Neural cell (in vitro differentiated cells): Measurements from ENCODE around the gene HSPB6. TPM values are rescaled to one million over a fixed set of nuclear protein-coding genes. Genes with fewer than 3 reads are reported as not detected.

Experiments
- H2AFZ ChIP-seq: fragments of 200-600, 300-800 bp; sonication (generic), shearing (Covaris generic); 2 replicates; pipeline ENCODE4 v1.6.0; 2014; ENCODE audit warnings: low read depth, mild to moderate bottlenecking, antibody characterized with exemption, low read length, moderate library complexity
- H3F3A ChIP-seq: fragments of 200-600 bp; shearing (Covaris generic); 2 replicates; pipeline ENCODE4 v1.6.1; 2016; ENCODE audit warnings: mild to moderate bottlenecking, moderate library complexity, mixed read lengths, antibody characterized with exemption, low read length; ENCODE audit not compliant: insufficient read depth, poor library complexity, severe bottlenecking
- H3K27ac ChIP-seq: fragments of 200-600, 300-800 bp; sonication (generic), shearing (Covaris generic); 2 replicates; pipeline ENCODE4 v1.5.1; 2014; ENCODE audit warnings: mild to moderate bottlenecking, low read length, moderate library complexity
- H3K27me3 ChIP-seq: fragments of 300-800, 200-600 bp; sonication (generic), shearing (Covaris generic); 2 replicates; pipeline ENCODE4 v1.6.0; 2014; ENCODE audit warnings: mild to moderate bottlenecking, low read depth, low read length, moderate library complexity; ENCODE audit not compliant: insufficient read depth
- H3K36me3 ChIP-seq: fragments of 300-800, 200-600 bp; sonication (generic), shearing (Covaris generic); 2 replicates; pipeline ENCODE4 v1.5.1; 2014; ENCODE audit warnings: mild to moderate bottlenecking, antibody characterized with exemption, low read length, moderate library complexity; ENCODE audit not compliant: insufficient read depth
- H3K4me2 ChIP-seq: fragments of 300-800, 200-600 bp; sonication (generic), shearing (Covaris generic); 2 replicates; pipeline ENCODE4 v1.6.0; 2014; ENCODE audit warnings: mild to moderate bottlenecking, low read length
- H3K4me3 ChIP-seq: fragments of 300-800, 200-600 bp; sonication (generic), shearing (Covaris generic); 2 replicates; pipeline ENCODE4 v1.5.1; 2014; ENCODE audit warnings: mild to moderate bottlenecking, low read length, moderate library complexity
- H3K79me2 ChIP-seq: fragments of 200-600 bp; shearing (Covaris generic); replicated peaks from 2 replicates; pipeline ENCODE4 v1.6.0; 2014; ENCODE audit warnings: mild to moderate bottlenecking, low read length, moderate library complexity; ENCODE audit not compliant: insufficient read depth
- H3K9ac ChIP-seq: fragments of 300-800, 200-600 bp; sonication (generic), shearing (Covaris generic); 2 replicates; pipeline ENCODE4 v1.6.1; 2016; ENCODE audit warnings: mild to moderate bottlenecking, low read length, mixed read lengths
- H3K9me2 ChIP-seq: fragments of 200-600 bp; shearing (Covaris generic); 2 replicates; pipeline ENCODE4 v1.6.1; 2016; ENCODE audit warnings: mild to moderate bottlenecking, low read length, mixed read lengths; ENCODE audit not compliant: insufficient read depth
- H3K9me3 ChIP-seq: fragments of 200-600, 300-800 bp; sonication (generic), shearing (Covaris generic); 2 replicates; pipeline ENCODE4 v1.6.1; 2016; ENCODE audit warnings: mild to moderate bottlenecking, mixed run types, low read length, moderate library complexity, mixed read lengths
- H4K20me1 ChIP-seq: fragments of 200-600 bp; shearing (Covaris generic); 2 replicates; pipeline ENCODE4 v1.6.1; 2016; ENCODE audit warnings: mild to moderate bottlenecking, mixed run types; ENCODE audit not compliant: insufficient read depth
- EP300 ChIP-seq: fragments of 450-650 bp; conservative IDR thresholded peaks from 2 replicates; pipeline ENCODE4 v1.6.1; 2014; ENCODE audit warnings: antibody characterized with exemption, mild to moderate bottlenecking, moderate library complexity; ENCODE audit not compliant: poor library complexity, severe bottlenecking
- EZH2 ChIP-seq: fragments of 200-600, 300-800 bp; shearing (Covaris generic), sonication (generic); IDR thresholded peaks from 2 replicates; pipeline ENCODE4 v1.6.1; 2014; ENCODE audit warnings: antibody characterized with exemption, low read length, borderline replicate concordance, mild to moderate bottlenecking; ENCODE audit not compliant: insufficient read depth, poor library complexity, severe bottlenecking
- MXI1 ChIP-seq: fragments of 450-650 bp; conservative IDR thresholded peaks from 2 replicates; pipeline ENCODE4 v1.6.1; 2014; ENCODE audit warnings: antibody characterized with exemption, mild to moderate bottlenecking; ENCODE audit not compliant: poor library complexity, severe bottlenecking
- POLR2AphosphoS5 ChIP-seq: IDR thresholded peaks from 2 replicates; pipeline ENCODE4 v1.6.1; 2012
- RAD21 ChIP-seq: fragments of 450-650 bp; conservative IDR thresholded peaks from 2 replicates; pipeline ENCODE4 v1.6.1; 2014; ENCODE audit warnings: antibody characterized with exemption, mild to moderate bottlenecking, moderate library complexity
- SMC3 ChIP-seq: fragments of 450-650 bp; conservative IDR thresholded peaks from 2 replicates; pipeline ENCODE4 v1.6.1; 2014; ENCODE audit warnings: antibody characterized with exemption, mild to moderate bottlenecking, moderate library complexity; ENCODE audit not compliant: poor library complexity
- TAF1 ChIP-seq: IDR thresholded peaks from 2 replicates; pipeline ENCODE4 v1.6.1; 2012; ENCODE audit warnings: low read depth
- polyA plus RNA-seq: library from polyadenylated mRNA; depleted of rRNA; stranded (reverse); fragments of >200 nt; gene quantifications from 2 replicates; pipeline ENCODE4 v1.2.3, GENCODE V29; 2014
- TF ChIP-seq, protein P1 (sequence below): IDR thresholded peaks from 2 replicates; pipeline ENCODE4 v1.6.1; 2012; ENCODE audit warnings: borderline replicate concordance
- TF ChIP-seq, protein P2 (sequence below): fragments of 450-650 bp; IDR thresholded peaks from 2 replicates; pipeline ENCODE4 v1.5.1; 2014; ENCODE audit warnings: antibody characterized with exemption, mild to moderate bottlenecking, moderate library complexity; ENCODE audit not compliant: poor library complexity, severe bottlenecking

HSPB6 gene
- polyA plus RNA-seq, 1 donor from 2014 or later: not detected

DNA sequence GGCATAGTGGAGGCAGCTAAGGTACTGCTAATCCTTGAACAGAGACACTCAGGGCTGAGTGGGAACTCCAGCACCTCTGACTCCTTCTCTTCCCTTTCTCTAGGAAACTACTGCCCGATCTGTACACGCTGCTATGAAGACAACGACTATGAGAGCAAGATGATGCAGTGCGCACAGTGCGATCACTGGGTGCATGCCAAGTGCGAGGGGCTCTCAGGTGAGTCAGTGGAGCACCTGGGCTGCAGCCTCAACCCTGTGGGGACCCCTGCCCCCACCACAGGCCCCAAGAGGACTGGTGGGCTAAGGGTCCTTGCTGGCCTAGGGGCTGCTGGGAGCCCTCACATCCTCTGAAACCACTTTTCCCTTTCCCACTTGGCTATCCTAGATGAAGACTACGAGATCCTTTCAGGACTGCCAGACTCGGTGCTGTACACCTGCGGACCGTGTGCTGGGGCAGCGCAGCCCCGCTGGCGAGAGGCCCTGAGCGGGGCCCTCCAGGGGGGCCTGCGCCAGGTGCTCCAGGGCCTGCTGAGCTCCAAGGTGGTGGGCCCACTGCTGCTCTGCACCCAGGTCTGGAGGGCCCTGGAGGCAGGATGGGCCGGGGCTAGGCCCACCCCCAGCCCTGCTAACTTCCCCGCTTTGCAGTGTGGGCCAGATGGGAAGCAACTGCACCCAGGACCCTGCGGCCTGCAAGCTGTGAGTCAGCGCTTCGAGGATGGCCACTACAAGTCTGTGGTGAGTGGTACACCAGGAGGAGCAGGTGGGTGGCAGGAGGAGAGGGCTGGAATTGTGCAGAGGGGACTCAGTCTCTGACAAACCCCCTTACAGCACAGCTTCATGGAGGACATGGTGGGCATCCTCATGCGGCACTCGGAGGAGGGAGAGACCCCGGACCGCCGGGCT, 29.5 kb downstream of the HSPB6 start:
- Histone ChIP-seq H3K9me3 (no peaks in the 10 kb centered on the region), H3K9me2 (no peaks in the 10 kb centered on the region), H3K79me2 (no peaks in the 10 kb centered on the region), H3K9ac (no peak overlapping the region), H4K20me1 (no peaks in the 10 kb centered on the region), H3K36me3 (no peaks in the 10 kb centered on the region), H2AFZ (no peak overlapping the region), H3K27ac (no peak overlapping the region), H3K4me3 (no peak overlapping the region), H3F3A (no peaks in the 10 kb centered on the region), H3K27me3 (no peaks in the 10 kb centered on the region), H3K4me2 (no peak overlapping the region)
- TF ChIP-seq, protein P1, sequence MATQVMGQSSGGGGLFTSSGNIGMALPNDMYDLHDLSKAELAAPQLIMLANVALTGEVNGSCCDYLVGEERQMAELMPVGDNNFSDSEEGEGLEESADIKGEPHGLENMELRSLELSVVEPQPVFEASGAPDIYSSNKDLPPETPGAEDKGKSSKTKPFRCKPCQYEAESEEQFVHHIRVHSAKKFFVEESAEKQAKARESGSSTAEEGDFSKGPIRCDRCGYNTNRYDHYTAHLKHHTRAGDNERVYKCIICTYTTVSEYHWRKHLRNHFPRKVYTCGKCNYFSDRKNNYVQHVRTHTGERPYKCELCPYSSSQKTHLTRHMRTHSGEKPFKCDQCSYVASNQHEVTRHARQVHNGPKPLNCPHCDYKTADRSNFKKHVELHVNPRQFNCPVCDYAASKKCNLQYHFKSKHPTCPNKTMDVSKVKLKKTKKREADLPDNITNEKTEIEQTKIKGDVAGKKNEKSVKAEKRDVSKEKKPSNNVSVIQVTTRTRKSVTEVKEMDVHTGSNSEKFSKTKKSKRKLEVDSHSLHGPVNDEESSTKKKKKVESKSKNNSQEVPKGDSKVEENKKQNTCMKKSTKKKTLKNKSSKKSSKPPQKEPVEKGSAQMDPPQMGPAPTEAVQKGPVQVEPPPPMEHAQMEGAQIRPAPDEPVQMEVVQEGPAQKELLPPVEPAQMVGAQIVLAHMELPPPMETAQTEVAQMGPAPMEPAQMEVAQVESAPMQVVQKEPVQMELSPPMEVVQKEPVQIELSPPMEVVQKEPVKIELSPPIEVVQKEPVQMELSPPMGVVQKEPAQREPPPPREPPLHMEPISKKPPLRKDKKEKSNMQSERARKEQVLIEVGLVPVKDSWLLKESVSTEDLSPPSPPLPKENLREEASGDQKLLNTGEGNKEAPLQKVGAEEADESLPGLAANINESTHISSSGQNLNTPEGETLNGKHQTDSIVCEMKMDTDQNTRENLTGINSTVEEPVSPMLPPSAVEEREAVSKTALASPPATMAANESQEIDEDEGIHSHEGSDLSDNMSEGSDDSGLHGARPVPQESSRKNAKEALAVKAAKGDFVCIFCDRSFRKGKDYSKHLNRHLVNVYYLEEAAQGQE: no peak
- no peak for TF ChIP-seq EP300
- TF ChIP-seq TAF1: no peak
- TF ChIP-seq RAD21: no peak
- TF ChIP-seq, protein P2, sequence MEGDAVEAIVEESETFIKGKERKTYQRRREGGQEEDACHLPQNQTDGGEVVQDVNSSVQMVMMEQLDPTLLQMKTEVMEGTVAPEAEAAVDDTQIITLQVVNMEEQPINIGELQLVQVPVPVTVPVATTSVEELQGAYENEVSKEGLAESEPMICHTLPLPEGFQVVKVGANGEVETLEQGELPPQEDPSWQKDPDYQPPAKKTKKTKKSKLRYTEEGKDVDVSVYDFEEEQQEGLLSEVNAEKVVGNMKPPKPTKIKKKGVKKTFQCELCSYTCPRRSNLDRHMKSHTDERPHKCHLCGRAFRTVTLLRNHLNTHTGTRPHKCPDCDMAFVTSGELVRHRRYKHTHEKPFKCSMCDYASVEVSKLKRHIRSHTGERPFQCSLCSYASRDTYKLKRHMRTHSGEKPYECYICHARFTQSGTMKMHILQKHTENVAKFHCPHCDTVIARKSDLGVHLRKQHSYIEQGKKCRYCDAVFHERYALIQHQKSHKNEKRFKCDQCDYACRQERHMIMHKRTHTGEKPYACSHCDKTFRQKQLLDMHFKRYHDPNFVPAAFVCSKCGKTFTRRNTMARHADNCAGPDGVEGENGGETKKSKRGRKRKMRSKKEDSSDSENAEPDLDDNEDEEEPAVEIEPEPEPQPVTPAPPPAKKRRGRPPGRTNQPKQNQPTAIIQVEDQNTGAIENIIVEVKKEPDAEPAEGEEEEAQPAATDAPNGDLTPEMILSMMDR: no peak
- TF ChIP-seq EZH2: no peak
- TF ChIP-seq SMC3: no peak
- no peak for TF ChIP-seq MXI1
- TF ChIP-seq POLR2AphosphoS5: no peak

DNA sequence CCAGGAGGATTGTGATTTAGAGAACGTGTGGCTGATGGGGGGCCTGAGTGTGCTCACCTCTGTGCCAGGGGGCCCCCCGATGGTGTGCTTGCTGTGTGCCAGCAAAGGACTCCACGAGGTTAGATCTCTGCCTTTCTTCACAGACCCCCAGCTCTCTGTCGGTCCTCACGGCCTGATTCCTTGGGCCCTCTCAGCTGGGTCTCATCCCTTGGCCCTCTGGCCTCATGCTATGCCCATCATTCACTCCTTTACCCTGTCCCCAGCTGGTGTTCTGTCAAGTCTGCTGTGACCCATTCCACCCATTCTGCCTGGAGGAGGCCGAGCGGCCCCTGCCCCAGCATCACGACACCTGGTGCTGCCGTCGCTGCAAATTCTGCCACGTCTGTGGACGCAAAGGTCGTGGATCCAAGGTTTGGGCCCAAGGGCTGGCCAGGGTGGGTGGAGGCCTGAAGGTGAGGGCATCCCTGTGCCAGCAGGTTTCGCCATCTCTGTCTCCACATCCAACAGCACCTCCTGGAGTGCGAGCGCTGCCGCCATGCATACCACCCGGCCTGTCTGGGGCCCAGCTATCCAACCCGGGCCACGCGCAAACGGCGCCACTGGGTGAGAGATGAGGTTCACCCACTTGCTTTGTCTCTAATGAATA, 31.5 kb downstream of the HSPB6 start:
- Histone ChIP-seq H3K9me3 (no peaks in the 10 kb centered on the region), H3K9me2 (no peaks in the 10 kb centered on the region), H3F3A (no peaks in the 10 kb centered on the region), H3K4me2 (no peak overlapping the region), H3K4me3 (no peak overlapping the region), H4K20me1 (no peaks in the 10 kb centered on the region), H3K79me2 (no peaks in the 10 kb centered on the region), H3K27me3 (no peaks in the 10 kb centered on the region), H2AFZ (no peak overlapping the region), H3K27ac (no peak overlapping the region), H3K36me3 (no peaks in the 10 kb centered on the region), H3K9ac (no peak overlapping the region)
- no peak for TF ChIP-seq RAD21
- TF ChIP-seq, protein P1: no peak
- no peak for TF ChIP-seq MXI1
- TF ChIP-seq SMC3: no peak
- TF ChIP-seq TAF1: no peak
- no peak for TF ChIP-seq EZH2
- TF ChIP-seq, protein P2: no peak
- TF ChIP-seq POLR2AphosphoS5: no peak
- no peak for TF ChIP-seq EP300
